Placental pericyte (primary cell): ENCODE measurements around the gene CHRNA9. TPM values are rescaled to one million over a fixed set of nuclear protein-coding genes. Genes with fewer than 3 reads are reported as not detected.

Experiments used
- small RNA-seq: library from RNA; depleted of rRNA; stranded (forward); fragments of <200 nt; gene quantifications from one replicate; pipeline ENCODE3, GENCODE V24; 2012; ENCODE audit warnings: low replicate concordance
- total RNA-seq: library from RNA; depleted of rRNA; stranded (reverse); fragments of >200 nt; gene quantifications from 2 replicates; pipeline ENCODE4 v1.2.3, GENCODE V29; 2012

The CHRNA9 gene
- total RNA-seq: 0.22 and 1.1 TPM in 2 replicates

DNA sequence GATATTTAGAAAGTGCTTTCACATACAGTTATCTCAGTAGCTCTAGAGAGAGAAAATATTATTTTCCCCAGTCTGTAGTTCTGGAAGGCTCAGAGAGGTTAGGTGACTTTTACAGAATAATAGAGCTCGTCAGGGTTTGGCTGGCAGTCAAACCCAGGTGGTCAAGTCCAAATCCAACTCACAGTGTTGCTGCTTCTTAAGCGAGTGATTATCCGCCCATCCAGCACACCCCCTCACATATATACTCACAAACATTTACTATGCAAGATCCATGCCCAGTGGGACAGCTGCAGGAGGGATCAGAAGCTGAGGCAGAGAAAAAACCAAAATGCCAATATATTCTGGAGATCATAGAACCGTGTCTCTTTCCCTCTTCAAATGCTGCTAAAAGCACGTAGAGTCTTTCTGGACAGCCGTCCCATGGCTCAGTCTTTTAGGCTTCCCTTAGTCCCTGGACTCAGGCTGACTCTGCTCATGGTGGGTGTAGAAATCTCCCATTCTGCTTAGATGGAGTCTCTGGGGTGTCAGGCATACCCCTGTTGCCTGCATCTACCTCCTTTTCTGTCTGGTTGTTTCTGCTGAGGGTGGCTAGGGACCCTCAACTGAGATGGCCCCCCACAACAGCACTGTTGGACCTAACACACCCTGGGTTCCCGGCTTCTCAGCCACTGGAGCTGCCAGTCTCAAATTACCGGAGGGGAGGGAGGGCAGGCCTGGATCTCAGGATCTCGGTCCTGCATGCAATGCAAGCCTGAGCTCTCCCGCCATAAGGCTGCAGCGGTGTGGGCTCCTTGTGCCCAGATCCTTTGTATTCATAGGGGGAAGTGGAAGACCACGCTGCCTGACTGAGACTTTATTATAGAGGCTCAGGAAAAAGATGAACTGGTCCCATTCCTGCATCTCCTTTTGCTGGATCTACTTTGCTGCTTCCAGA lies at the start of gene CHRNA9:
TSS of gene CHRNA9 (plus strand) at position 743 of the 934 bp plus-strand sequence. CDS start at position 878, 135 bp downstream.

Small RNA genes lying within 50 kb of the gene (small RNA-seq; reads per million reads assigned to genes)
- not detected for gene RNU7-74P

Other genes starting within 250 kb of the CHRNA9 start
- 0.44 TPM in 1 of 2 replicates, not detected in the other for gene RHOH, start 138.3 kb upstream of the CHRNA9 start, total RNA-seq